Activated T-cell treated with anti-CD3 and anti-CD28 coated beads for 4 hours (primary cell): ENCODE data around the gene BCORL1.

Experiments
- DNase-seq: peaks from one replicate; pipeline ENCODE4 v3.0.0-alpha.2; 2020

The BCORL1 gene

GRCh38 chrX:130098210-130098552, 115.7 kb downstream of the BCORL1 start:
- no peak for DNase-seq

- DNase-seq: no peak
Observed at GRCh38 chrX:130100180-130100579, 117.7 kb downstream of the BCORL1 start.

- DNase-seq: no peak
Observed at GRCh38 chrX:130103605-130104004, 121.2 kb downstream of the BCORL1 start.

- DNase-seq: no peak
Observed at GRCh38 chrX:130105244-130105643, 122.8 kb downstream of the BCORL1 start.

GRCh38 chrX:130106071-130106470, 123.6 kb downstream of the BCORL1 start:
- no peak for DNase-seq
